Osteoblast (primary cell): Measurements from ENCODE around the gene RTP5. TPM values are rescaled to one million over a fixed set of nuclear protein-coding genes. Genes with fewer than 3 reads are reported as not detected.

Experiments used
- DNase-seq: peaks from one replicate; pipeline ENCODE4 v3.0.0; 2011; ENCODE audit warnings: low spot score, mixed read lengths; ENCODE audit not compliant: insufficient read length; ENCODE audit errors: missing footprints
- H2AFZ ChIP-seq: 2 replicates; pipeline ENCODE4 v1.6.0; 2011; ENCODE audit warnings: mild to moderate bottlenecking, low read length
- H3K27ac ChIP-seq: 2 replicates; pipeline ENCODE4 v1.5.1; 2011; ENCODE audit warnings: mild to moderate bottlenecking, low read depth, low read length, moderate library complexity
- H3K27me3 ChIP-seq: 2 replicates; pipeline ENCODE4 v1.6.0; 2012; ENCODE audit warnings: mild to moderate bottlenecking, control low read depth, inconsistent platforms, low read length, moderate library complexity; ENCODE audit not compliant: insufficient read depth
- H3K36me3 ChIP-seq: 2 replicates; pipeline ENCODE4 v1.5.1; 2011; ENCODE audit warnings: mild to moderate bottlenecking, low read length, control low read depth, moderate library complexity; ENCODE audit not compliant: insufficient read depth
- H3K4me1 ChIP-seq: 2 replicates; pipeline ENCODE4 v1.5.1; 2011; ENCODE audit warnings: mild to moderate bottlenecking, low read length, control low read depth, moderate library complexity; ENCODE audit not compliant: insufficient read depth
- H3K4me2 ChIP-seq: 2 replicates; pipeline ENCODE4 v1.6.0; 2011; ENCODE audit warnings: mild to moderate bottlenecking, low read length; ENCODE audit not compliant: insufficient read depth
- H3K4me3 ChIP-seq: fragments of 200-600 bp; sonication (generic); 3 replicates; pipeline ENCODE4 v1.5.1; 2012; ENCODE audit warnings: mild to moderate bottlenecking, low read length, inconsistent platforms; ENCODE audit not compliant: insufficient read depth
- H3K79me2 ChIP-seq: 2 replicates; pipeline ENCODE4 v1.6.0; 2012; ENCODE audit warnings: mild to moderate bottlenecking, low read length, control low read depth, inconsistent platforms; ENCODE audit not compliant: insufficient read depth
- H3K9me3 ChIP-seq: 2 replicates; pipeline ENCODE4 v1.5.1; 2011; ENCODE audit warnings: low read depth, low read length, control low read depth
- H4K20me1 ChIP-seq: 2 replicates; pipeline ENCODE4 v1.6.0; 2012; ENCODE audit warnings: mild to moderate bottlenecking, low read length, control low read depth; ENCODE audit not compliant: insufficient read depth
- CTCF ChIP-seq: IDR thresholded peaks from 2 replicates; pipeline ENCODE4 v1.5.1; 2011; ENCODE audit warnings: mild to moderate bottlenecking, low read depth, low read length, moderate library complexity; ENCODE audit errors: extremely low read depth
- total RNA-seq: library from RNA; depleted of rRNA; stranded (reverse); fragments of >200 nt; gene quantifications from 2 replicates; pipeline ENCODE4 v1.2.3, GENCODE V29; 2012

RTP5 gene
- total RNA-seq, 1 donor = not detected

DNA sequence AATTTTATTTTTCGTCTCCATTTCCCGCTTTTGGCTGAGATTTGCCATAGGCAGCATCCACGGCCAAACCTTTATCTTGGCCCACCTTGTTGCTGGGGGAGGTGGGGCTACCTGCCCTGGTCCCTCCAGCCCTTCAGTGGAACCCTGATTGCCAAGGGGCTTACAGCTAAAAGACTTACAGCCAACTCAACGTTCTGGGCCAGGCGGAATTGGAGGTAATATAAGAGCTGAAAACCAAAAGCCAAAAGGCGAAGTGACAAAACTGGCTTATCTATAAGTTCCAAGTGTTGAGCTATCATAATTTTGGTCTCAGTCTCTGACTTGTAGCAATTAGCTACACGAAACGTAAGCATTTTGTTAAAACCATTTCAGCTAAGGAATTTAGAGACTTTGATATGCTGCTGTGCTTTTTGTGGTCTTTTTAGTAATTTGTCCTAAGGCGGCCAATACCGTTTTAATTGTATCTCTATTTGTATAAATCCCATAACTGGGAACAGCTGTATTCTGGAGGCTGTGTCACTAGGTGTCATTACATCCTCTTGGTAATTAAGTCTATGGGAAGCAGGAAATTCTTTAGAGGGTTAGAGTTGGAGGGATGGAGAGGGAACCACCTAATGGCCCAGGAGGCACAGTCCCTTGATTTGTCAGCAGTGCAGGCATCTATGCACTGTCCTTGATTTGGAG lies 34.9 kb upstream of the RTP5 start:
- Histone ChIP-seq H3K4me3 (no peak overlapping the region), H3K27ac (no peak overlapping the region), H3K9me3 (no peaks in the 10 kb centered on the region), H3K36me3 (no peaks in the 10 kb centered on the region), H3K27me3 (peaks cover 37% of the 10 kb centered on the region), H3K79me2 (no peaks in the 10 kb centered on the region), H4K20me1 (no peaks in the 10 kb centered on the region), H3K4me2 (no peak overlapping the region), H2AFZ (no peak overlapping the region), H3K4me1 (peaks cover 11% of the 10 kb centered on the region)
- no peak for TF ChIP-seq CTCF
- no peak for DNase-seq

- peaks cover 40% of the 10 kb centered on the region for H3K27me3 ChIP-seq
- no peak overlapping the region for H3K4me2 ChIP-seq
- H4K20me1 ChIP-seq = no peaks in the 10 kb centered on the region
- H3K4me1 ChIP-seq = peaks cover 11% of the 10 kb centered on the region
- H3K79me2 ChIP-seq = no peaks in the 10 kb centered on the region
- no peak overlapping the region for H2AFZ ChIP-seq
- H3K4me3 ChIP-seq = no peak overlapping the region
- H3K27ac ChIP-seq = no peak overlapping the region
- H3K9me3 ChIP-seq = no peaks in the 10 kb centered on the region
- DNase-seq = no peak
- no peak for TF ChIP-seq CTCF
- no peaks in the 10 kb centered on the region for H3K36me3 ChIP-seq
Measured at GRCh38 chr2:241835611-241836010, 33.9 kb upstream of the RTP5 start.

GRCh38 chr2:241836292-241836691 lies 33.2 kb upstream of the RTP5 start:
- Histone ChIP-seq H4K20me1 (no peaks in the 10 kb centered on the region), H3K4me3 (no peak overlapping the region), H3K27me3 (peaks cover 34% of the 10 kb centered on the region), H2AFZ (no peak overlapping the region), H3K27ac (no peak overlapping the region), H3K79me2 (no peaks in the 10 kb centered on the region), H3K4me1 (peaks cover 11% of the 10 kb centered on the region), H3K9me3 (no peaks in the 10 kb centered on the region), H3K36me3 (no peaks in the 10 kb centered on the region), H3K4me2 (no peak overlapping the region)
- no peak for DNase-seq
- TF ChIP-seq CTCF = no peak

DNA sequence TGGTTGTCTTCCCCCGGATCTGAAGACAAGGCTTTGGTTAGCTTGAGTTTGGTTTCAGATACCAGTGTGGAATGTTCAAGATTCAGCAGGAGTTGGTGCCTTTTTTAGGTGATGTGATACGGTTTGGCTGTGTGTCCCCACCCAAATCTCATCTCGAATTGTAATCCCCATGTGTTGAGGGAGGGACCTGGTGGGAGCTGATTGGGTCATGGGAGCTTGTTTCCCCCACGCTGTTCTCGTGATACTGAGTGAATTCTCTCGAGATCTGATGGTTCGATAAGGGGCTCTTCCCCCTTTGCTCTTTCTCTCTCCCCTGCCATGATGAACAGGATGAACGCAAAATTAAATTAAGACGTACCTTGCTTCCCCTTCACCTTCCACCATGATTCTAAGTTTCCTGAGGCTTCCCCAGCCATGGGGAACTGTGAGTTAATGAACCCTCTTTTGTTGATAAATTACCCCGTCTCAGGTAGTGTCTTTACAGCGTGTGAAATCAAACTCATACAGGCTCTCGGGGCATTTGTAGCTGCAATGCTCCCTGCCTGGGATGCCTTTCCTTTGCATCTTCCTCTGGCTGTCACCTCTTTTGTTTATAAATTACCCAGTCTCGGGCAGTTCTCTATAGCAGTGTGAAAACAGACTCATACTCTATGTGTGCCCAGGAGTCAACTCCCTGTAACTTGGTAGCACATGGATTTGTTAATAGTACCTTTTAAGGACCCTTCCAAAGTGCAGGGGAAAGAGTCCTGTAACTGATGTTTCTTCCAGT lies 32.1 kb upstream of the RTP5 start:
- H3K27me3 ChIP-seq = peaks cover 34% of the 10 kb centered on the region
- no peaks in the 10 kb centered on the region for H4K20me1 ChIP-seq
- no peak overlapping the region for H2AFZ ChIP-seq
- H3K27ac ChIP-seq = no peak overlapping the region
- H3K4me2 ChIP-seq = no peak overlapping the region
- no peaks in the 10 kb centered on the region for H3K36me3 ChIP-seq
- H3K4me3 ChIP-seq = no peak overlapping the region
- no peak for DNase-seq
- no peaks in the 10 kb centered on the region for H3K9me3 ChIP-seq
- H3K4me1 ChIP-seq = peaks cover 11% of the 10 kb centered on the region
- H3K79me2 ChIP-seq = no peaks in the 10 kb centered on the region
- no peak for TF ChIP-seq CTCF
